ENCODE measurements around the gene GPR35.

The GPR35 gene, protein sequence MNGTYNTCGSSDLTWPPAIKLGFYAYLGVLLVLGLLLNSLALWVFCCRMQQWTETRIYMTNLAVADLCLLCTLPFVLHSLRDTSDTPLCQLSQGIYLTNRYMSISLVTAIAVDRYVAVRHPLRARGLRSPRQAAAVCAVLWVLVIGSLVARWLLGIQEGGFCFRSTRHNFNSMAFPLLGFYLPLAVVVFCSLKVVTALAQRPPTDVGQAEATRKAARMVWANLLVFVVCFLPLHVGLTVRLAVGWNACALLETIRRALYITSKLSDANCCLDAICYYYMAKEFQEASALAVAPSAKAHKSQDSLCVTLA

DNA sequence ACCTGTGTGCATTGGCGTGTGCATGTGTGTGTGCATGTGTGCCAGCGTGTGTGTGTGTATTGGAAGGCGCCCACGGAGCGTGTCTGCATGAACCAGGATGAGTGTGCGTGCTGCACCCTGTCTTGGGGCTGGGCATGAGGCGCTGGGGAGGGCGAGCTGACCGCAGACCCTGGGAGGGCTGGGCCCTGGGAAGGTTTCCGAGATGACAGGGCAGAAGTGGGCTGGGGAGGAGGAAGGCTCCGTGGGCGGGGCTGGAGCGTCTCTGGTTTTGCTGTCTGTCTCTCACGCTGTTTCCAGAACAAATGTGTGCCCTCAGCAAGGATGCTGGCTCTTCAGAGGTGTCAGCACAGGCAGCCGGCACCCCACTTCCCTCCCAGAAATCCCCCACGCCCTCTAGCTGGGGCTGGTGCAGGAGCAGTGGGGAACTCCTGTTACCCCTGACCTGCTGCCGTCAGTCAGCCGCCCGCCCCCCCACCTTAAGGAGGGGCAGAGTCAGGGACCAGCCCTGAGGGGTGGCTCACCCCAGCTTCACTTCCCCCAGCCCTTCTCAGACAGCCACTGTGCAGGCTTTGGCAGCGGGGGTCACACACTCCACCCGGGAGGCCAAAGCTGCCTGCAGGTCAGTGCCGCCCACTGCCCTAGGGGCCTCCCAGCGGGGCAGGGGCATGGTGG lies at the start of gene GPR35:
Gene GPR35 (plus strand): TSS at position 531 of the 672 bp plus-strand sequence. CDS start 4,473 bp downstream, outside the sequence.
- DNase-seq = no peak

- no peak for DNase-seq
These were observed 49.2 kb upstream of the GPR35 start for GRCh38 chr2:240576036-240576435.

GRCh38 chr2:240576436-240577205 lies 48.7 kb upstream of the GPR35 start:
- no peak for DNase-seq

- no peak for DNase-seq
These were observed 47.8 kb upstream of the GPR35 start for GRCh38 chr2:240577281-240578109.

DNA sequence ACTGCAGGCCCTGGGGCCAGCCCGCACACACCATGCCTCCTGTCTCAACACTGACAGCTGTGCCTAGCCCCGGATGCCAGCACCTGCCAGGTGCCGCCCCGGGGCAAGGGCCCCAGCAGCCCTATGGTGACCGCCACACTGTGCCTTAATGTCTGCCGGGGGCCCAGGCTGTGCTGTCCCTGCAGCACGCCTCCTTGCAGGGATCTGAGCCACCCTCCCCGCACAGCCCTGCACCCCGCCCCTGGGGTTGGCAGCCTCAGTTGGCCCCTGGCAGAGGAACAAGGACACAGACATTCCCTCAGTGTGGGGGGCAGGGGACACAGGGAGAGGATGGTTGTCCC lies 47.2 kb upstream of the GPR35 start:
- DNase-seq = no peak

DNA sequence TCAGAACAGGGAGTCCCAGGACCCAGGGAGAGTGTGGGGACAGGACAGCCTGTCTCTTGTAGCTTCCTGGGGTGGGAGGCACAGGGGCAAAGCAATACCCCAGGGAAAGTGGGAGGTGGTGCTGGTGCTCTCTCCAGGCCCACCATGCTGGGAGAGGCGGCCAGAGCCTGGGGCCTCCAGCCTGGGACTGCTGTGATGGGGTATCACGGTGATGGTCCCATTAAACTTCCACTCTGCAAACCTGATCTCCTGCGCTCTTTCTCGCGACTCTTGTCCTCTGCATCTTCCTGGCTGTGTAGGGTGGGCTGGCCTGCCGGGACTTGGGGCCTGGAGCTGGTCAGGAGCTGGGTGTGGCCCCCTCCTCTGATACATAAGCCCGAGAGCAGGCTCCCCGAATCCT lies 46.8 kb upstream of the GPR35 start:
- no peak for DNase-seq

DNA sequence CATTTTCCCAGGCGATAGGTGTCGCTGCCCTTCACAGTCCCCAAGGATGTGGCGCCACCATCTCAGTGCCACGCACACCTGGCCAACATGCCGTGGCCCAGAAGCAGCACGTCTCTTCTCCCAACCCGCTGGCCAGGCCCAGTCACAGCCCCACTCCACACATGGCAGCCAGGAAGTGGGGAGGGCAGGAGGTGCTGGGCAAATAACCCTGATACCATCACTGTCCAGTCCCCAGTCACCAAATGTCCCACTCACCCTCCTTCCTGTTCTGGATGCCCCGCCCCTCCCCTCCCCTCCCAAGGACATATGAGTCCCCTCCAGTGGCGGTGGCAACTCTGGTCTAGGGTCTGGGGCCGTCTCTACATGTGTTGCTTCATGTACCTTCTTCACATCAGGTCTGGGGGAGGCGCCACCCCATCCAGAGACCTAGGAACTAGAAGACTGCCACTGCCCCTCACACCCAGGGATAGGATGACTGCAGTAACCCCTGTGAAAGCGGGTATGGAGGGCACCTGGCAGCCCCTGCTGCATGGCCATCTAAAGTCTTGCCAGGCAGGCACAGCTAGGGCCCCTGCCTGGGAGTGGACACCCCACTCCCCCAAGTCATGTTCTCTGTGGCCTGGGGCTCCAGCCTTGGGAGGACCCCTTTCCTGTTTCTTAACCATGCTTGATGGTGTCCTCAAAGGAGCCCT lies 46.1 kb upstream of the GPR35 start:
- no peak for DNase-seq

- no peak for DNase-seq
These were observed 45.3 kb upstream of the GPR35 start for GRCh38 chr2:240579771-240580614.

DNA sequence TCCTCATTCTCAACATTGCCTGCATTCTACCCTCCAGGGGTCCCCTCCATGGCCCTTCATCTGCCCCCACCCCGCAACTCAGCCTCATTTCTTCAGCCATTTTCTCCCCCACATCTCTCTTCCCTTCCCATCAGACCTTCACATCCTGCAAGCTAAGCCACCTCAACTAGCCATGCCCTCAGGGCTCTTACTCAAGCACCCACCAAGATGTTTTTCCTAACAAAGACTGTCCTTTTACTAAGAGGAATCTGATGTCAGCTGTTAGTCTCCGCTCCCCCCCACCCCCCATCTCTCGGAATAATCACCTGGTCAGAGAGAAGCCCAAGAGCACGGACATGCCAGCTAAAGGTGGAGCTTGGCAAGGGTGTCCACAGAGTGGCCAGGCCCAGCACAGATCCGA lies 43.5 kb upstream of the GPR35 start:
- DNase-seq = no peak

GRCh38 chr2:240582781-240583180 lies 42.5 kb upstream of the GPR35 start:
- no peak for DNase-seq

- no peak for DNase-seq
These were observed 41.5 kb upstream of the GPR35 start for GRCh38 chr2:240583774-240584173.

DNA sequence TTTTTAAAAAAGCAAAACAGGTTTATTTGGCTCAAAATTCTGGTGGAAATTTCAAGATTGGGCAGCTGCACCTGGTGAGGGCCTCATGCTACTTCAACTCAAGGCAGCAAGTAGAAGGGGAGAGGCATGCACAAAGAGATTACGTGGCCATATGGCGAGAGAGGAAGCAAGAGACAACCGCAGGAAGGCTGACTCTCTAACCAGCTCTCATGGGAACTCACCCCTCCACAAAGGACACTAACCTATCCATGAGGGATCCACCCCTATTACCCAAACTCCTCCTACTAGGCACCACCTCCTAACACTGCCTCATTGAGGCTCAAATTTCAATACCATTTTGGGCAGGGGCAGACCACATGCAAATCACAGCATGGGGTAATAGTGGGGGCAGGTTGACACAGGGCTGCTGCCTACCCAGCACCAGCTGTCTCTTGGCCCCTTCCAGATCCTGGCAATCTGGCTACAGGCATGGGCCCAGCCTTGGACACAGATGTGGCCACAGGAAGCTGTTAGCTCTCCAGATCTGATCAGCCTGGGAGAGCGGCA lies 40.7 kb upstream of the GPR35 start:
- no peak for DNase-seq

GRCh38 chr2:240585101-240585500 lies 40.2 kb upstream of the GPR35 start:
- no peak for DNase-seq

DNA sequence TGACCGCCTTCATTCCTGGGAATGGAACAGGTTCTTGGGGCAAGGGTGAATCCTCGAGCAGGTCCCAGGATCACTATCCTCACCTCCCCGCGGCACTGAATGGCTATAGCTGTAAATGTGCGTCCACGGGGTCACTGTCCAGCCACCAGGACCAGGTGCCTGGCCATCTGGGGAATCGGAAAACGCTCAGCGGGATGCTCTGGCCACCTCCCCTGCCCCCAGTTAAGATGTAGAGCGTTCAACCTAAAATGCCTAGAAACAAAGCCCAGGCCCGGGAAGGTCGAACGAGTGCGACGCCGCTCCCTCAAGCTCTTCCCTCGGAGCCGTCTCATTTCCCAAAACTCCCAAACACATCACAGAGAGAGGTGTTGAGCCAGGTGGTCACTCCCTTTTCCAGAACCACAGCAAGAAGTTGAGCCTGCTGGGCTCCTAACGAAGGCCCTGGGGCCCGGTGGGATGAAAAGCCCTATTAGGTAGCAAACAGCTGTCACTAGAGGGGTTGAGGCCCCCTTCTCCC lies 39.5 kb upstream of the GPR35 start:
- DNase-seq = no peak

DNA sequence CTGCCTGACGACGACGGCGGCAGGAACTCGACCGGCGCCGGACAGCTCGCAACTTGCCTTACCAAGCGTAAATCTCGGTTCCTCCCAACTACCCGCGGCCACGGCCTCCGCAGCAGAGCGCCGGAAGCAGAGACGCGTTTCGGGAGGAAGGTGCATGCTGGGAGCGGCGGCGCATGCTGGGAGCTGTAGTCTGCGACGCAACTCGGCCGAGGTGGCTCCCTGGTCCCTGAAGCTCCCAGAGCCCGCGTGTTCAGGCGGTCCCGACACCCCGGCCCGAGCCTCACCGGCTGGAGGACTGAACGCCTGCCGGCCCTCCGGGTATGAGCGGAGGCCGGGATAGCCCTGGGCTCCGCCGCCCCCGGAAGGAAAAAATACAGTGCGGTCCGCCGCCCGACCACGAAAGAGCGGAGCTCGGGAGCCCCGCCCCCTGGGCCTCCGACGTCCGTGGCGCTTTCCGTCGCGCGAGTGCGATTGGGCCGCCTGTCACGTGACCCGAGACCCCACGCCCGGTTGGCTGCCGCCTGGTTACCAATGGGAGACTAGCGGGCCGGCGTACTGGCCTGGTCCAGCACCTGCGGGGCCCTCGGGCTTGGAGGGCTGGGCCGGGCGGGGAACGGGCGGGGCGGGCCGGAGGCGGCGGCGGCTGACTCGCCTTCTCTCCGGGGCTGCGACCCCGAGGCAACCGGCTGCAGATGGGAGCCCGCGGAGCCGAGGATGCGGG lies 38.9 kb upstream of the GPR35 start, which contains the start of gene CAPN10:
Gene CAPN10 (plus strand): TSS at position 537 of the 721 bp plus-strand sequence. CDS start 178 bp downstream, at position 715.
- DNase-seq = peak; percentile 88

DNA sequence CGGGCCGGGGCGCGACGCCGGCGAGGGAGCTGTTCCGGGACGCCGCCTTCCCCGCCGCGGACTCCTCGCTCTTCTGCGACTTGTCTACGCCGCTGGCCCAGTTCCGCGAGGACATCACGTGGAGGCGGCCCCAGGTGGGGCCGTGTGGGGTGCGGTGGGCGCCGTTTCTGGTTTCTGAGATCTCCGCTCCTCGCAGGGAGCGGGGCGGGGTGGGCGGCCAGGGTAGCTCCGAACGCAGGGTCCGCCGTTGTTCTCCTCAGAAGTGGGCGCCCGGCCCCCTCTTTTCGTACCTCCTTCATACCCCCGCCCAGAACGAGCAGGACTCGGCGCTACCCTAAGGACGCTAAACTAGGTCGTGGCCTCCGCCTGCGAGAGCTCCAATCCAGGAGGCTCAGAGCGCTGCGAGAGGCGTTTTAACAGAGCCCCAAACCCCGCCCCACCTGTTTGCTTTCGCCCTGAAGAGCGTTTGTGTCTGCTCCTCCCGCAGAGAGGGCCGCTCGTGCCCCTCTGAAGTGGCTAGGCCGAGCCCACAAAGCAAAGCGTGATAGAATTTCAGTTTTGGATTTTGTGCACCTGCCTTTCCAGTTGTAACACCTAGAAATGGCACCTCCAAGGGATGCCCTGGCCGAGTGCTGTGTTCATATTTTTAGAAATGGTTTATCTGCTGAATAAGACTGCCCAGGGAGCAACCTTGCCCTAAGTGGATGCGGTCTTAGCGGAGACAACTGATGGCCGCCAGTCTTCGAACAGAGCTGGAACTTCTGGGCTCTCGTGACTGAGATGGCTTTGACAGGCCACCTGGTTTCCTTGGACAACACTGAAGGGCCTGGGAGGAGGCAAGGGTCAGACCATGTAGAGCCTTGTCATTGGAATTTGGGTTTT lies 38.1 kb upstream of the GPR35 start:
- peak; percentile 31 for DNase-seq

- no peak for DNase-seq
These were observed 37.1 kb upstream of the GPR35 start for GRCh38 chr2:240588006-240588655.

DNA sequence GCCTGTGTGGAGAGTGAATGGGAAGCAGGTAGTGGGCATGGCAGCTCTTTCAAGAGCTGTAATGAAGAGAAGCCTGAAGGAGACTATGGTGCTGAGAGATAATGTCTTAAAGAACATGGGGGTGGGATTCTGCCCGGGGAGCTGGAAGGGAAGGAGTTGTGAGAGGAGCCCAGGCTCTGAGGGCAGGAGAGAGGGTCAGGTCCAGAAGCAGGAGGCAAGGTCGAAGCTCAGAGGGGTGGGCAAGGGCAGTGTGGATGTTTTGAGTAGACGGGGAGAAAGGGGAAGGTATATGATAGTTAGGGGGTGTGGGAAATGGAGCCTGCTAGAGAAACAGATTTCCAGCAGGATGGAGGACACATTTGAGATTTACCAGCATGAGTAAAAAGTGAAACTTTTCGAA lies 36.6 kb upstream of the GPR35 start:
- DNase-seq = no peak
